GM12875 (cell line): ENCODE results near the gene ARL6IP4.
"Not testable (repeated sequence)": the region's sequence is repeated elsewhere in the genome, so short reads cannot be mapped to it uniquely, and the experiment has no call there.

Experiments used
- H3K4me3 ChIP-seq: one replicate; pipeline ENCODE4 v1.5.1; 2011; ENCODE audit warnings: low read depth, low read length, control low read depth
- CTCF ChIP-seq: IDR thresholded peaks from 2 replicates; pipeline ENCODE4 v1.5.1; 2011; ENCODE audit warnings: low read depth, mild to moderate bottlenecking, control low read depth, inconsistent platforms, low read length, moderate library complexity, borderline replicate concordance; ENCODE audit not compliant: insufficient read depth

ARL6IP4 gene

GRCh38 chr12:122980183-122981035, at the start of gene ARL6IP4:
Gene ARL6IP4, plus strand, starts transcription at chr12:122980681. Its CDS starts 459 bp downstream, at chr12:122981140.
- TF ChIP-seq CTCF: 0 out of 2 replicates have a peak, but pooled peaks have one; percentile 6

GRCh38 chr12:122932207-122932606, 48.3 kb upstream of the ARL6IP4 start:
- TF ChIP-seq CTCF: no peak
- no peak overlapping the region for H3K4me3 ChIP-seq

More at GRCh38 chr12:122980183-122981035, at the start of gene ARL6IP4:
- peak within 1 kb of the TSS; percentile 97 for H3K4me3 ChIP-seq

- TF ChIP-seq CTCF: no peak
- H3K4me3 ChIP-seq: no peak overlapping the region
These were observed 45.8 kb upstream of the ARL6IP4 start for GRCh38 chr12:122934722-122935121.

- no peak overlapping the region for H3K4me3 ChIP-seq
- no peak for TF ChIP-seq CTCF
These were observed 45.2 kb upstream of the ARL6IP4 start for GRCh38 chr12:122935318-122935717.

GRCh38 chr12:122937622-122938091, 42.8 kb upstream of the ARL6IP4 start:
- H3K4me3 ChIP-seq: no peak overlapping the region

GRCh38 chr12:122939125-122939524, 41.4 kb upstream of the ARL6IP4 start:
- TF ChIP-seq CTCF: no peak
- no peak overlapping the region for H3K4me3 ChIP-seq

More at GRCh38 chr12:122937622-122938091, 42.8 kb upstream of the ARL6IP4 start:
- no peak for TF ChIP-seq CTCF

GRCh38 chr12:122941351-122941750, 39.1 kb upstream of the ARL6IP4 start:
- H3K4me3 ChIP-seq: not testable (repeated sequence)
